GM12891 (cell line): ENCODE data around the gene MEI1.

Experiments used
- DNase-seq: peaks from one replicate; pipeline ENCODE4 v3.0.0; 2011; ENCODE audit warnings: low spot score; ENCODE audit not compliant: insufficient read length
- FAIRE-seq: peaks from 2 replicates; lab custom pipeline; 2011; peaks lifted over from hg19 to GRCh38; lab: Jason Lieb, UNC
- PAX5 ChIP-seq: IDR thresholded peaks from 2 replicates; pipeline ENCODE4 v1.6.1; 2011; ENCODE audit warnings: low read length, moderate library complexity, mild to moderate bottlenecking; ENCODE audit not compliant: insufficient read depth, severe bottlenecking
- POLR2A ChIP-seq: IDR thresholded peaks from 2 replicates; pipeline ENCODE4 v1.6.1; 2011; ENCODE audit warnings: low read depth, low read length, control low read depth
- POLR2AphosphoS5 ChIP-seq: IDR thresholded peaks from 2 replicates; pipeline ENCODE4 v1.6.1; 2011; ENCODE audit warnings: low read depth, low read length, control low read depth
- POU2F2 ChIP-seq: IDR thresholded peaks from 2 replicates; pipeline ENCODE4 v1.6.1; 2011; ENCODE audit warnings: low read depth, mild to moderate bottlenecking, control low read depth, low read length, moderate library complexity
- SPI1 ChIP-seq: IDR thresholded peaks from 2 replicates; pipeline ENCODE4 v1.6.1; 2011; ENCODE audit warnings: low read depth, low read length, control low read depth
- TAF1 ChIP-seq: IDR thresholded peaks from 2 replicates; pipeline ENCODE4 v1.6.1; 2011; ENCODE audit warnings: low read depth, low read length, control low read depth

Gene MEI1

GRCh38 chr22:41770715-41771468 lies 71.6 kb downstream of the MEI1 start:
- no peak for TF ChIP-seq SPI1
- TF ChIP-seq POLR2AphosphoS5: no peak
- no peak for TF ChIP-seq TAF1
- no peak for TF ChIP-seq POU2F2
- no peak for TF ChIP-seq POLR2A
- no peak for TF ChIP-seq PAX5
- FAIRE-seq (no peak), DNase-seq (no peak)

GRCh38 chr22:41772198-41772597 lies 72.9 kb downstream of the MEI1 start:
- TF ChIP-seq SPI1 (no peak), PAX5 (no peak), TAF1 (no peak), POLR2AphosphoS5 (no peak), POLR2A (no peak), POU2F2 (no peak)
- no peak for FAIRE-seq
- DNase-seq: no peak

- FAIRE-seq (no peak), DNase-seq (no peak)
- TF ChIP-seq PAX5 (no peak), POU2F2 (no peak), POLR2A (no peak), POLR2AphosphoS5 (no peak), SPI1 (no peak), TAF1 (no peak)
Measured at GRCh38 chr22:41772645-41773044, 73.3 kb downstream of the MEI1 start.

GRCh38 chr22:41775338-41775737 lies 76.0 kb downstream of the MEI1 start:
- no peak for TF ChIP-seq PAX5
- no peak for TF ChIP-seq SPI1
- no peak for TF ChIP-seq TAF1
- TF ChIP-seq POLR2A: no peak
- TF ChIP-seq POLR2AphosphoS5: no peak
- no peak for TF ChIP-seq POU2F2
- FAIRE-seq (no peak), DNase-seq (no peak)

- no peak for TF ChIP-seq POU2F2
- TF ChIP-seq SPI1: no peak
- TF ChIP-seq PAX5: no peak
- TF ChIP-seq POLR2AphosphoS5: no peak
- no peak for TF ChIP-seq TAF1
- no peak for TF ChIP-seq POLR2A
- no peak for FAIRE-seq
- DNase-seq: no peak
Measured at GRCh38 chr22:41775976-41776375, 76.7 kb downstream of the MEI1 start.

GRCh38 chr22:41776381-41776780 lies 77.1 kb downstream of the MEI1 start:
- DNase-seq (no peak), FAIRE-seq (peak; percentile 35)
- TF ChIP-seq POLR2AphosphoS5 (no peak), SPI1 (no peak), POLR2A (no peak), POU2F2 (no peak)

GRCh38 chr22:41777749-41778425 lies 78.6 kb downstream of the MEI1 start:
- FAIRE-seq: no peak
- TF ChIP-seq POLR2A (no peak), PAX5 (no peak), SPI1 (no peak), POU2F2 (no peak), TAF1 (no peak), POLR2AphosphoS5 (no peak)
- DNase-seq: no peak

- TF ChIP-seq SPI1 (no peak), POU2F2 (no peak), POLR2A (no peak), POLR2AphosphoS5 (no peak)
- no peak for DNase-seq
- FAIRE-seq: peak; percentile 81
Measured at GRCh38 chr22:41779929-41780505, 80.7 kb downstream of the MEI1 start.

- peak; percentile 99 for FAIRE-seq
Measured at GRCh38 chr22:41780746-41781505, 81.6 kb downstream of the MEI1 start.

More at GRCh38 chr22:41780746-41781505, 81.6 kb downstream of the MEI1 start:
- no peak for TF ChIP-seq POU2F2
- peak; percentile 90 for TF ChIP-seq POLR2A
- peak; percentile 88 for TF ChIP-seq POLR2AphosphoS5
- TF ChIP-seq TAF1: peak; percentile 86
- TF ChIP-seq SPI1: peak; percentile 52
- no peak for TF ChIP-seq PAX5
- DNase-seq: peak; percentile 71
